Activated T-cell treated with anti-CD3 and anti-CD28 coated beads for 1 hour (primary cell): ENCODE data around the gene GSG1.

Experiments
- DNase-seq: peaks from one replicate; pipeline ENCODE4 v3.0.0-alpha.2; 2020; ENCODE audit warnings: low read depth

GSG1 gene

DNA sequence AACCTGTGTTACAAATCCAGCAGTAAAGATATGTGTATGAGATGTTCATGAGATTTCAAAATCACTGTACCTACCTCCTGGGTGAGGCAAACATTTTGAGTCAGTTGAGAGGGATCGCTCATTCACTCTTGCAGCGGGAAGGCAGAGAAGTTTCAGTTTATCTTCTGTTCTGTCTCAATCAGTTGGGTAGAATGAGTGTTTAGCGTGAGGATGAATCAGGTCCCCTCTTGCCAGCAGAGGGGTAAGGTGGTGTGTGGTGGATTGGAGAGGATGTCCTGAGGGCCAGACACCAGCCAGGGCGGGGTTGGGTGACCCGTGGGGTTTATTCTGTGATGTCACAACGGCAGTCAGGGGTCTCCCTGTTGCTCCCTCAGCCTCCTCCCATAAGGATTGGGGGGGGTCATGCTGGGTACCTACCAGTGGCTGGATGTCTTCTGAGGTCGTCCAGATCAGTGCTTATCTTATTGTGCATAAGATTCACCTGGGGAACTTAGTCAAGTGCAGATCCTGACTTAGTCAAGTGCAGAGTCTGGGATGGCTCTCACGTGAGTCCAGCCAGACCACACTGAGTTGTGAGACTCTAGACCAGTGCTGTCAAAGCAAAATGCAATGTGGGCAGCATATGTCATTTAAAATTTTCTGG lies at the start of gene GSG1:
TSS of gene GSG1 (minus strand) at position 277 of the 643 bp plus-strand sequence. CDS start at position 122, 155 bp downstream.
- DNase-seq: no peak

DNA sequence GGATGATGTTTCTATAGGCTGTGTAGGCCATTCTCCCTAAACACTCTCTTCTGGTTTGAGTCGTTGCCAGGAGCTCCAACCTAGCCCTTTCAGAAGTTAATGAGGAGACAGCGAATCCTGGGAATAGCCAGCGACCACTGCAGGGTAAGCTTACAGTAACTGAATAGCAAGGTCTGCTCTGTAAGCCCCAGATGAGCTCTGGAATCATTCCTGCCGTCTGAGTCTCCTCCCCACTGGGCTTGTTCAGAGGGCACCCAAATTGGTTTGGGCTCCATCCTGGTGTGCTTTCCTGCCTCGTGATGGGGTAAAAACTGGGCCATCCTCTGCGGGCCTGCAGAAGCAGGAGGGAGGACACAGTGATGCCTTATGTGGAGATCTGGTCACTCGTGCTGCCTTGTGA lies 49.7 kb upstream of the GSG1 start:
- no peak for DNase-seq

DNA sequence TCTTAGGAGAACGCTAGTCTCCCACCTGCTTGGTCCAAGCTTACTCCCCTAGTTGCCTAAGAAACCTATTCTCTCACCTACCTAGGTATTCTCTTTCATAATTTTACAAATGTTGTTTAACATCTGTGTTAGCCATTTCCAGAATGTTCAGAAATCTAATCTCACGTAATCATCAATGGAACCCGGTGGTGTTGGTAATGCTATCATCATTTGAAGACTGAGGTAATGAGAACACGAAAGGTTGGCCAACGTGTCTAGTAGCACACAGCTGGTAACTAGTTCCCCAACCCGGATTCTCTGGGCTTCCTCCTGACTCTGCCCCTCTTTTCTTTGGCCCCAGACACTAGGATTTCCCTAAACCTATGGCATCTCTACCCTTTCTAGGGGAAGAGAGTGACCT lies 49.3 kb upstream of the GSG1 start:
- no peak for DNase-seq

- DNase-seq: no peak
These were observed 48.8 kb upstream of the GSG1 start for GRCh38 chr12:13152281-13152680.

DNA sequence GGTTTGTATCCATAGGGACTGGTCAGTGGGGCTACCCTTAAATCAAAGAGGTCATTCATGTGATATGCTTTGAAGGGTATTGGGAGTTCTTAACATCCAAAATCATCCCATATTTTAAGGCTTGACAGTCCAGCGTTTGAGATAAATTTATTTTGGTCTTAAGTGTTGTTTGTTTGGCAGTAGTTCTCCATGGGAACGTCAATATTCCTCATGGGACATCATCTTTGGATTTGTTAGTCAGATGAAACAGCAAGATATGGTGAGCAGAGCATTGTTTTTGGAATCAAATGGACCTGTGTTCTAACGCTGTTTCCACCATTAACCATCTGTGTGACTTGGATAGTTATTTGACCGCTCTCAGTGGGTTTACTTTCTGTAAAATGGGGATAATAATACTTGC lies 45.9 kb upstream of the GSG1 start:
- no peak for DNase-seq

GRCh38 chr12:13148485-13148847 lies 45.0 kb upstream of the GSG1 start:
- DNase-seq: no peak

DNA sequence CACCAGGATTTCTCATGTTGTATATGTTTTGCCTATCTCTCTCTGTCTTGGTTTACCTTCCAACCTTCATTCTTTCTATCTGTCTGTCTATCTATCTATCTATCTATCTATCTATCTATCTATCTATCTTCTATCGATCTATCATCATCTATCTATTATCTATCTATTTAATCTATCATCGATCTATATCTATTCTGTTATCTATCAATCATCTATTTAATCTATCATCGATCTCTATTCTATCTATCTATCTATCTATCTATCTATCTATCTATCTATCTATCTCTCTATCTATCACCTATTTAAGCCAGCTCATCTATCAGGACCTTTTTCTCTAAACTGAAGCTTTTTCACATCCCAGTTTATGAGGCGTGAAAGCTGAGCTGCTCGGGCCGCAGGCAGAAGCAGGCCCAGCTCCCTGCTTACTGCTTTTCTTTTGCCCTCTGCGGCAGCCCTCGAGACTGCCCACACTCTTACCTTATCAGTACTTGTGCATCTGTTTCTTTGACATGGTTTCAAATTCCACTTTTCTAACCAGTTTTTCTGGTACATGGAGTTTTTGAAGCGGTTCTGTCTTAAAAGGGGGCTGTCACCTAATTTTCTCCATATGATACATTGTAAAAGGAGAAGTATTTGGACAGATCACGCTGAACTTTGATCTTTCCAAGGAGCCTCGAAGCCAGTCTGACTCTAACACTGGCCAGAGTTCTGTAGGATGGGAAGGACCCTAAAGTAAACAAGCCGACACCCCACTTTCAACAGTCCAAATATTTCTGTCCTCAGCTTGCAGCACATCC lies 44.4 kb upstream of the GSG1 start:
- no peak for DNase-seq

DNA sequence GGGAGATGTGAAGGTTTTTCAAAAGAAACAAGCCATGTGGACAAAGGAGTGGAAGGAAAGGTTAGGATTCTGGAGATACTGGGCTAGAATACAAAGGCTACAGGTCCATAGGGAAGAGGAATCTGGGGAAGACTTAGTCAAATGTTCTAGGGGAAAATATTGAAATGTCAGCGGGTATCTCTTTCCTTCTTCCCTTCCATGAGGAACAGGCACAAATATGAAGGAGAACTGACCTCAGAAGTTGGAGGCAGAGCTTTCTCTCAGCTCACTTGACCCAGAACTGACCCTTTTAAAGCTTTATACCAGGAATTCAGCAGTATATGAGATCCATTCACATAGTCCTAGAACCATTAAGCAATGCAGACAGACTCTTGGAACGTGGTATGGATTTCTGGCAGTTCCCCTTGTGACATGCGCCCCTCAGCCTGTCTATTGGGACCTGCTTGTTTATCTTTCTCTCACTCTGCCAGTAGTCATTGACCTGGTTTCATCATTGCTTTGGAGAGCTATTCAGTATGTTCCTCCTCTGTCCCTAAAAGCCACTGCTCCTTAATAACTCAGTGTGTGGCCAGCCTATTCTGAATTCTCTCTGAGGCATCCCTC lies 43.0 kb upstream of the GSG1 start:
- no peak for DNase-seq

DNA sequence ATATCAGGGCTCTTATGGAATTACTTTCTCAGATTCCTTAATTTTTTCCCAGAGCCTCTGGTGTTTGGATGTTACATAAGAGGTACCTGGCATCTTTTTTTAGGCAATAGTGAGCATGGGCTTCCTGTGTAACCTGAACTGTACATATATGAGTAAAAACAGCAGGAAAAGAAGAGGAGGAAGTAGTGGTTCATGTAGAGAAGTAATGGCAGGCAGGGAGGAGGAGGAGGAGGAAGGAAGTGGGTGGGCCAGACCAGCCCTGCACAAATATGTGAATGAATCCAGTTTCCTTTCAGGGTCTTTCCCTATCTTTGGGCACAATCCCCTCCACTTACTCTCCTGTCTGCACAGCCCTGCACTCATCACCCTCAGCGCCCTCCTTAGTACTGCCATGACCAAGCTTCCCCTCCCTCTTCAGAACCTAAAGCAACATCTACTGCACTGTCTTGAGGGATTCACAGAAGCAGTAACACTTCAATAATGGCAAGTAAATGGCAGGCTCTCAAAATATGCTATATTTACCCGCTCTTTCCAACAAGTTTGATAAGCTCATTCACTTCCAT lies 40.9 kb upstream of the GSG1 start:
- DNase-seq: no peak

- no peak for DNase-seq
These were observed 39.3 kb upstream of the GSG1 start for GRCh38 chr12:13142747-13143146.

- DNase-seq: no peak
These were observed 38.2 kb upstream of the GSG1 start for GRCh38 chr12:13141686-13142085.

DNA sequence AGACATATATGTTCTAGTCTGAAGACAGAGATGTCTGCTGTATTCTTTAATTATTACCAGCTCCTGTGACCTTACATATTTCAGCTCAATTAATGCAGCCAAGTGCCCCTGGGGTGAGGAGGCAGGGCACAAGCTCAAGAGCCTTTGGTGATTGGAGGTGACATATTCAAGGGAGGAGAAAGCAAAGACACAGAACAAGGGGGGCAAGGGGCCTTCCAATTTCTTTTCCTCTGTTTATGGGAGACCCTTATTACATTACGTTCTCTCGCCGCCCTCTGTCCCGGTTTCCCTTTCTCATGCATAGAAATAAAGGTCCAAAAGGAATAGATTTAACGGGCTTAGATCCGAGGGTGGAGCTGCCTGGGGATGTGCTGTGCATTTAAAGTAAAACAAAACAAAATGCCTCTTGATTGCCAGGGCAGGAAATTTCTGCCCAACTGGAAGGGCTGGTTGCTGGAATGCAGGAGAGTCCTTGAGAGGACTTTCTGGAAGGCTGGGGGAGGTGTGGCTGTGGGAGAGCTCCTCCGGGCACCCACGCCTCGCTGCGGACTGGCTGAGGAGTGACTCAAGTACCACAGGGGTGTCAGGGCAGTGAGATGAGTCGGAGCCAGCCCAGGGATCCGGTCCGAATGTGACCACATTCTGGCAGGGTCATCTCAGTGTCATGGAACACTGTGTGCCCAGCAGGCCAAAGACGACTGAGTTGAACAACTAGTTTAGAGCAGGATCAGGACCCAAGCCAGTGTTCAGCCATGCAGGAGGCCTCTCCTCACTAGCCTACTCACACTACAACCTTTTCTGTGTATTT lies 32.1 kb upstream of the GSG1 start:
- DNase-seq: no peak

- DNase-seq: no peak
These were observed 30.4 kb upstream of the GSG1 start for GRCh38 chr12:13133886-13134285.

GRCh38 chr12:13130981-13131380 lies 27.5 kb upstream of the GSG1 start:
- no peak for DNase-seq

DNA sequence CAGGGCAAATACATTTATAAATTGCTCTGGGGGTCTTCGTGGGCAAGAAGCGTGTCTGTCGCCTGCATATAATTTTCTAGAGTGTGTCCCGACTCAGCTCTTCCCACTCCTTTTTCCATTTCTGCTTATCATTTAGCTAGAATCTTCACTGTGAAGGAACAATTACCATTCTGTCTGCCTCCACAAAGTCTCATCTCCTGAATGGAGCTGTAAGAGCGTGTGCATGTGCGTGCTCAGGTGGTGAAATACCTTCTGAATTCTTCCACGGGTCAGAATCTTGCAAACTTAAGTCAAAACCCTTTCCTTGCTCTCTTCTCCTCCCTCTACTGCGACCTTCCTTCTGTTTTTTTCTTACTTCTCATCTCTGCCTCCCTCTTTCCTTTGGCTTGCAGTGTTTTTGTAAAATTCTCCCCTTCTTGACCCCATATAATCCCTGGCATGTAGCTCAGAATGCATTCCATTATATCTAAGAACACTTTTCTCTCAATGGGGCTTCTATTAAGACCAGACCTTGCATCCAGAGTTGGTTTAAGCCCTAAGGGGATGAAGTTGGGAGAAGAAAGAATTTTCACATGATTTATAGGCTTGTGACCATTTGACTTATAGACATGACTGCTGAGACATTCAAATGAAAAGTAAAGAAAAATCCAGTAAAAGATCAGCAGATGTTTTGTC lies 25.0 kb upstream of the GSG1 start:
- DNase-seq: no peak

GRCh38 chr12:13127444-13127843 lies 24.0 kb upstream of the GSG1 start:
- DNase-seq: no peak

DNA sequence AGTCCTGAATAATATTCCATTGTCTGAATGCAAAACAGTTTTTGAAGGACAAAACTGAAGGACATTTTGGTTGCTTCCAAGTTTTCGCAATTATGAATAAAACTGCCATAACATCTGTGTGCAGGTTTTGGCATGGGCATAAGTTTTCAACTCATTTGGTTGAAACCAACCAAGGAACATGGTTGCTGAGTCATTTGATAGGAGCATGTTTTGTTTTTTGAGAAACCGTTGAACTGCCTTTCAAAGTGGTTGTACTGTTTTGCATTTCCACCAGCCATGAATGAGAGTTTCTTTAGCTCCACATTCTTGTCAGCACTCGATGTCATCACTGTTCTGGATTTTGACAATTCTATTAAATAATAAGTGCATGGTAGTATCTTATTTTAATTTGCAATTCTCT lies 23.0 kb upstream of the GSG1 start:
- no peak for DNase-seq

- no peak for DNase-seq
These were observed 22.5 kb upstream of the GSG1 start for GRCh38 chr12:13125996-13126395.

GRCh38 chr12:13124656-13125505 lies 21.4 kb upstream of the GSG1 start:
- no peak for DNase-seq

GRCh38 chr12:13121568-13121967 lies 18.1 kb upstream of the GSG1 start:
- DNase-seq: no peak

DNA sequence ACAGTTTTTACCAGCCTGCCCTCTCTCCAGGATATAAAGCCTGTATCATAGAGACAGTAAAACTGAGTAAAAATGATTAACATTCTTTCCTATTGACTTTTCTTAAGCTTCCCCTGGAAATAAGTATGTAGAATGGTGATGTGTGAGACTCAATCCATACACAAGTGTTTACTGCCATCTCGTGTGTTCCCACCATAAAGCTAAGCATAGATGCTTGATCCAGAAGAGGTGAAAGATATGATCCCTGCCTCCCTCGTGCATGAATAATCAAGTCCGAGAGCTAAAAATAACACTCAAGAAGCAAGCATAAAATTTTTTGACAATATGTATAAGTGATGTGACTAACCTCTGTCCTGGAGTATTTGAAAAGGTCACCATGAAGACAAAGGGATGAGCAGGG lies 16.9 kb upstream of the GSG1 start:
- no peak for DNase-seq
